Neutrophil (primary cell): Measurements from ENCODE around the gene ZNF488.

ENCODE experiments used
- H3K27ac ChIP-seq: fragments of 200-600 bp; sonication (generic); 2 replicates; pipeline ENCODE4 v1.5.1; 2016; ENCODE audit warnings: mild to moderate bottlenecking, moderate library complexity
- H3K27me3 ChIP-seq: fragments of 200-600 bp; sonication (generic); 2 replicates; pipeline ENCODE4 v1.6.0; 2016; ENCODE audit warnings: mild to moderate bottlenecking
- H3K36me3 ChIP-seq: fragments of 200-600 bp; sonication (generic); 2 replicates; pipeline ENCODE4 v1.5.1; 2017
- H3K4me1 ChIP-seq, 2 experiments: fragments of 200-600 bp in 1 of 2; sonication (generic) in 1 of 2; 1 replicate in 1 of 2; 2 replicates in 1 of 2; pipeline versions ENCODE4 v1.5.1 to v1.6.1; 2013 to 2016; ENCODE audit warnings: low read depth in 1 of 2, low read length in 1 of 2, mild to moderate bottlenecking in 1 of 2, moderate library complexity in 1 of 2; ENCODE audit not compliant: control insufficient read depth in 1 of 2, insufficient read depth in 1 of 2
- H3K4me3 ChIP-seq, 2 experiments: fragments of 200-600 bp in 1 of 2; sonication (generic) in 1 of 2; 1 replicate in 1 of 2; 2 replicates in 1 of 2; pipeline ENCODE4 v1.5.1; 2013 to 2016; ENCODE audit warnings: low read depth in 1 of 2, low read length in 1 of 2, mild to moderate bottlenecking in 1 of 2, moderate library complexity in 1 of 2
- H3K9me3 ChIP-seq: fragments of 200-600 bp; sonication (generic); 2 replicates; pipeline ENCODE4 v1.5.1; 2016
- CTCF ChIP-seq: fragments of 200-600 bp; sonication (generic); IDR thresholded peaks from 2 replicates; pipeline ENCODE4 v1.5.1; 2016; ENCODE audit warnings: antibody characterized with exemption

The ZNF488 gene

DNA sequence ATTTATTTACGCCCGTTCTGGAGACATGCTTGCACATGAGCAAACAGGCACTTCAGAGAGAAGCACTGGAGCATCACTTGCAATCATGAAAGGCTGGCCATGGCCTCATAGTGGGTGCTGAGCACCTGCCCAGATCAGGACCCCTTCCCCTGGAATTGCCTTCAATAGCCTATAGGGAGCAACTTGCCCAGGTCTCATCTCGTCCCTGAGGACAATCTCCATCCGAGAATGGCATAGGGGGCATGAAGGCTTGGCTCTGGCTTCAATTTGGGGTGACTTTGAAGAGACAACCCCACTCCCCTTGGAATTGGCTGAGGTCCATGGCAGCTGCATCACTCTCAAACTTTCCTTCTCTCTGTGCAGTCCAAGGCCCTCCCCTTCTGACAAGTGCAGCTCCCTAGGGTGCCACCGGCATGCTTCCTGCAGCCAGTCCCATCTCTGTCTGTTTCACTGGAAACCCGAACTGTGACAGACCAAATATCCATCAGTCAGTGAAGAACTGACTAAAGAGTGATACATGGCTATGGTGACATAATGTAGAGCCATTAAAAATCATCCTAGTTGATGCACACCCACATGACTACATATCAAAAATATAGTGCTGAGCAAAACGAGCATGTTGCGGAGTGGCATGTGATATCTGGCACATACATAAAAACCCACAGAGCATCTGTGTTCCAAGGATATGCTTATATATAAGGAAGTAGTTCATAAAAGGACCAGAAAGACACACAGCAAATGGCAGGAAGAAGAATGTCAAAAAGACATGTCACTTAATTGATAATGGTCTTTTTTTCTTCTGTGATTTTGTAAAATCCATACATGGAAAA, 49.4 kb downstream of the ZNF488 start:
- no peaks in the 10 kb centered on the region for H3K36me3 ChIP-seq
- TF ChIP-seq CTCF = no peak
- H3K27ac ChIP-seq = no peak overlapping the region
- peaks cover 3% of the 10 kb centered on the region for H3K27me3 ChIP-seq
- no peak overlapping the region for H3K4me3 ChIP-seq
- no peaks in the 10 kb centered on the region for H3K9me3 ChIP-seq
- H3K4me1 ChIP-seq = no peaks in the 10 kb centered on the region

- Histone ChIP-seq H3K9me3 (no peaks in the 10 kb centered on the region), H3K27me3 (peaks cover 3% of the 10 kb centered on the region), H3K4me3 (no peak overlapping the region), H3K4me1 (no peaks in the 10 kb centered on the region), H3K36me3 (no peaks in the 10 kb centered on the region), H3K27ac (no peak overlapping the region)
- TF ChIP-seq CTCF = no peak
Measured at GRCh38 chr10:47333532-47333931, 50.6 kb downstream of the ZNF488 start.

GRCh38 chr10:47332946-47333345, 51.1 kb downstream of the ZNF488 start:
- H3K4me1 ChIP-seq = no peaks in the 10 kb centered on the region
- H3K27me3 ChIP-seq = peaks cover 3% of the 10 kb centered on the region
- no peak for TF ChIP-seq CTCF
- no peaks in the 10 kb centered on the region for H3K9me3 ChIP-seq
- no peak overlapping the region for H3K4me3 ChIP-seq
- H3K27ac ChIP-seq = no peak overlapping the region
- H3K36me3 ChIP-seq = no peaks in the 10 kb centered on the region

GRCh38 chr10:47332371-47332770, 51.7 kb downstream of the ZNF488 start:
- H3K27me3 ChIP-seq = peaks cover 3% of the 10 kb centered on the region
- no peaks in the 10 kb centered on the region for H3K36me3 ChIP-seq
- H3K4me3 ChIP-seq = no peak overlapping the region
- H3K9me3 ChIP-seq = no peaks in the 10 kb centered on the region
- no peaks in the 10 kb centered on the region for H3K4me1 ChIP-seq
- no peak for TF ChIP-seq CTCF
- no peak overlapping the region for H3K27ac ChIP-seq

- no peak for TF ChIP-seq CTCF
Measured at GRCh38 chr10:47331954-47332353, 52.1 kb downstream of the ZNF488 start.

More at GRCh38 chr10:47331954-47332353, 52.1 kb downstream of the ZNF488 start:
- H3K4me1 ChIP-seq = no peaks in the 10 kb centered on the region
- no peaks in the 10 kb centered on the region for H3K36me3 ChIP-seq
- peaks cover 3% of the 10 kb centered on the region for H3K27me3 ChIP-seq
- no peak overlapping the region for H3K4me3 ChIP-seq
- H3K9me3 ChIP-seq = no peaks in the 10 kb centered on the region
- no peak overlapping the region for H3K27ac ChIP-seq
